ENCODE data around the gene GGCT.
"Not testable (repeated sequence)": the region's sequence is repeated elsewhere in the genome, so short reads cannot be mapped to it uniquely, and the experiment has no call there.

GGCT gene

GRCh38 chr7:30545791-30546555, 41.3 kb upstream of the GGCT start:
- no peak for TF ChIP-seq CTCF (conservative IDR thresholded peaks at IDR 0.05)
- H3K27ac ChIP-seq = no peak overlapping the region

GRCh38 chr7:30543813-30544525, 39.3 kb upstream of the GGCT start:
- no peak overlapping the region for H3K27ac ChIP-seq
- TF ChIP-seq CTCF (conservative IDR thresholded peaks at IDR 0.05) = no peak

GRCh38 chr7:30543115-30543514, 38.5 kb upstream of the GGCT start:
- H3K27ac ChIP-seq = not testable (repeated sequence)

GRCh38 chr7:30533886-30534285, 29.3 kb upstream of the GGCT start:
- H3K27ac ChIP-seq = peak overlapping the region; percentile 90
- no peak for TF ChIP-seq CTCF (conservative IDR thresholded peaks at IDR 0.05)

- H3K27ac ChIP-seq = no peak overlapping the region
- no peak for TF ChIP-seq CTCF (conservative IDR thresholded peaks at IDR 0.05)
Measured at GRCh38 chr7:30531286-30531685, 26.7 kb upstream of the GGCT start.

GRCh38 chr7:30530373-30530772, 25.7 kb upstream of the GGCT start:
- no peak for TF ChIP-seq CTCF (conservative IDR thresholded peaks at IDR 0.05)
- no peak overlapping the region for H3K27ac ChIP-seq

GRCh38 chr7:30528779-30529178, 24.1 kb upstream of the GGCT start:
- no peak for TF ChIP-seq CTCF (conservative IDR thresholded peaks at IDR 0.05)
- no peak overlapping the region for H3K27ac ChIP-seq

- not testable (repeated sequence) for H3K27ac ChIP-seq
Measured at GRCh38 chr7:30527297-30527696, 22.7 kb upstream of the GGCT start.

Data from VCaP (cell line).